HG02885 (cell line): ENCODE data around the gene AP4S1.
"Not testable (repeated sequence)": the region's sequence is repeated elsewhere in the genome, so short reads cannot be mapped to it uniquely, and the experiment has no call there.

Source experiments
- ATAC-seq: cut with Tn5 transposase; IDR thresholded peaks from one replicate; pipeline ENCODE4 v1.9.1; 2021; ENCODE audit warnings: mild to moderate bottlenecking; ENCODE audit not compliant: unreplicated experiment, poor library complexity

The AP4S1 gene

GRCh38 chr14:31038521-31039166 is 13.2 kb downstream of the AP4S1 start:
- ATAC-seq, result no peak

- no peak for ATAC-seq
Observed at GRCh38 chr14:31042300-31042699, 16.9 kb downstream of the AP4S1 start.

- ATAC-seq, result not testable (repeated sequence)
Observed at GRCh38 chr14:31042893-31043292, 17.4 kb downstream of the AP4S1 start.

GRCh38 chr14:31043379-31043778 is 17.9 kb downstream of the AP4S1 start:
- ATAC-seq, result no peak

GRCh38 chr14:31045501-31046080 is 20.1 kb downstream of the AP4S1 start:
- ATAC-seq, result no peak

GRCh38 chr14:31047503-31047902 is 22.1 kb downstream of the AP4S1 start:
- ATAC-seq, result no peak

GRCh38 chr14:31051023-31051422 is 25.6 kb downstream of the AP4S1 start:
- ATAC-seq, result no peak

GRCh38 chr14:31051511-31051910 is 26.1 kb downstream of the AP4S1 start:
- no peak for ATAC-seq

GRCh38 chr14:31052905-31053586 is 27.6 kb downstream of the AP4S1 start:
- not testable (repeated sequence) for ATAC-seq

GRCh38 chr14:31057035-31057434 is 31.6 kb downstream of the AP4S1 start:
- ATAC-seq, result no peak

GRCh38 chr14:31057701-31058364 is 32.4 kb downstream of the AP4S1 start:
- no peak for ATAC-seq

- ATAC-seq, result no peak
Observed at GRCh38 chr14:31059152-31059924, 33.9 kb downstream of the AP4S1 start.

GRCh38 chr14:31060253-31060875 is 34.9 kb downstream of the AP4S1 start:
- no peak for ATAC-seq

GRCh38 chr14:31062908-31063307 is 37.5 kb downstream of the AP4S1 start:
- ATAC-seq, result not testable (repeated sequence)

- peak; percentile 59 for ATAC-seq
Observed at GRCh38 chr14:31068235-31068634, 42.8 kb downstream of the AP4S1 start.

- ATAC-seq, result no peak
Observed at GRCh38 chr14:31069343-31069742, 43.9 kb downstream of the AP4S1 start.

- no peak for ATAC-seq
Observed at GRCh38 chr14:31070431-31070830, 45.0 kb downstream of the AP4S1 start.

GRCh38 chr14:31071151-31071550 is 45.7 kb downstream of the AP4S1 start:
- no peak for ATAC-seq

GRCh38 chr14:31075144-31075543 is 49.7 kb downstream of the AP4S1 start:
- ATAC-seq, result no peak

GRCh38 chr14:31078766-31079165 is 53.3 kb downstream of the AP4S1 start:
- no peak for ATAC-seq
